Hematopoietic multipotent progenitor cell treated with erythropoietin and hydrocortisone succinate and interleukin-3 and kit ligand, for 6 days (in vitro differentiated cells): ENCODE data around the gene GLTP.
"Not testable (repeated sequence)": the region's sequence is repeated elsewhere in the genome, so short reads cannot be mapped to it uniquely, and the experiment has no call there.

Source experiments
- DNase-seq: peaks from one replicate; pipeline ENCODE4 v3.0.0-alpha.2; 2015

Gene GLTP

DNA sequence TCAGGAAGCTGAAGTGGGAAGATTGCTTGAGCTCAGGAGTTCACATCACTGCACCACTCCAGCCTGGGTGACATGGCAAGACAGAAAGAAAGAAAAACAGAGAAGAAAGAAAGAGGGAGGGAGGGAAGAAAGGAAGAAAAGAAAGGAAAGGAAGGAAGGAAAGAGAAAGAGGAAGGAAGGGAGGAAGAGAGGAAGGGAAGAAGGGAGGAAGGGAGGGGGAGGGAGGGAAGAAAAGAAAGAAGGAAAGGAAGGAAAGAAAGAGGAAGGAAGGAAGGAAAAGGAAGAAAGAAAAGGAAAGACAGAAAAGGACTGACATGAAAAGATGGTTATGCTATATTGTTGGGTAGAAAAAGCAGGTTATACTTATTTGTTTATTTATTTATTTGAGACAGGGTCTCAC is 3.9 kb downstream of the GLTP start:
- DNase-seq, result no peak

DNA sequence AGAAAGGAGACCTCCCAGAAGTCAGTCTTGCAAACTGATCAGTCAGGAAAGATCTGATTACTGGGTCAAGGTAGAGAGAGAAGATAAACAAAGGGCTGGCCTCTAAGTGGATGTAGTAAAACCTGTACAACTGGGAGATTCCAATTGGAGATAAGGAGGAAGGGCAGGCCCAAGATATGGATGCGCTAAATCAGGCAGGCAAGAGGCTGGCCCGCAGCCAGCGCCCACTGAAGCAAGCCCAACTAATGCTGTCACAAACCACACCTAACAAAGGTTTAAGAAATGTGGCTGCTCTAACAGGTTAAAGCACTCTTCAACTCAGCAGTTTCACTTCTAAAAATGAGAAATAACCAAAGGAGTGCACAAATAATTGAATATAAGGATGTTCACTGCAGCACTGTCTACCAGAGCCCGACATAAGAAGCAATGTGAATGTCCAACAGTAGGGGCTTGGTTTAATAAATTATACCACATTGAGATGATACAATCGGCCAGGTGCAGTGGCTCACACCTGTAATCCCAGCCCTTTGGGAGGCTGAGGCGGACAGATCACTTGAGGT is 4.7 kb downstream of the GLTP start:
- DNase-seq, result peak; percentile 18

DNA sequence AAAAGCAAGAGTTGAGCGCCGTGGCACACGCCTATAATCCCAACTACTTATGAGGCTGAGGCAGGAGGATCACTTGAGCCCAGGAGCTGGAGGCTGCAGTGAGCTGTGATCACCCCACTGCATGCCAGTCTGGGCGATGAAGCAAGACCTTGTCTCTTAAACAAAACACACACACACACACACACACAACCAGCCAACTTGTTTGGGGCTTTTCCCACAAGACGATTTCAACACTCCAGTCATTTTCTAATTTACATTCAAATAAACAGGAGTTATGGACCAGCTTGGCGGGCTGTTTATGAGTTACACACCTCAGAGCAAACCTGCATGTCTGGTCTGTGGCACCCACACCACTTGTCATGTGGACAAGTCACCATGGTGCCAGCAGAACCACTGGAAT is 6.7 kb downstream of the GLTP start:
- DNase-seq, result no peak

DNA sequence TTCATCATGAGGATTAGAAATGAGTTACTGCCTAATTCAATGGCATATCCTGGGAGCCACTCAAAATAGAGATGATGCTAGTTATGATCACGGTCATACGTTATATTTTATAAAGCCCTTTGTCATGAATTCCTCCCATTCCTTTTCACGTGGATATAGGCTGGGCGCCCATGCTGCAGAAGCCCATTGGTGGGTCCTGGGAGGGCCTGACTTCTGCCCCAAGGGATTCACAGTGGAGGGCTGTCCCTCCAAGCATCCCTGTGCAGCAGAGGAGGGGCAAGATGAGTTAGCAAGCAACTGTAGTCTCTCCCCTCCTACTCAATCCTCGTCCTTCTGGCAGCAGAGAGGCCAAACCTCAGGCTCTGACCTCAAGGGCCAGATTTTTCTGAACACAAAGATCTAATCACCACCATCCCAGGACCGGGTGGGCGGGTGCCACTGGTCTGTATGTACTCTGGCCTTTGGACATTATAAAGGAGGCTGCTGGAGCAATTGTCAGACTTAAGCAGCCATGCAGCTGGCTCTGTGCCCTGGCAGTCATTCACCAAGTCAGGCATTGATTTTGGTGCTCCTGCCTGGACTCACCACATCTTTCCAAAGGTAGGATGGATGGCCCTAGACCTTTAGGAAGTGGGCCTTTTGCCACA is 8.6 kb downstream of the GLTP start:
- no peak for DNase-seq

DNA sequence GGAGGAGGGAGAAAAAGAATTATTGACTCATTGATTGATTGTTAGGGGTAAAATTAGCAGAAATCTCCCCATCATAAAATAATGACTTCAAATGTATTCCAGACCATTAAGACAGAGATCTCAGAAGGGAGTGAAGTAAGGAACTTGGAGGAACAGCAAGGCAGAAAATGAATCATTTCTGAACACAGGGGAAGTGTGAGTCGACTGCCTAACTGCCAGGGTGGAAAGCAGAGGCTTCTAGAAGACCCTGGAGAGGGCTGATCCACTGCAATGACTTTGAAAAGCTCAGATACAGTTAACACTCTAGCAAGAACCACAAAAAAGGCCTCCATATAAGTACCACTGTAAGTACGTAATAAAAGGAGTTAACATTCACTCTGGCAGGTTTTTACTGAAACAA is 9.7 kb downstream of the GLTP start:
- DNase-seq, result no peak

DNA sequence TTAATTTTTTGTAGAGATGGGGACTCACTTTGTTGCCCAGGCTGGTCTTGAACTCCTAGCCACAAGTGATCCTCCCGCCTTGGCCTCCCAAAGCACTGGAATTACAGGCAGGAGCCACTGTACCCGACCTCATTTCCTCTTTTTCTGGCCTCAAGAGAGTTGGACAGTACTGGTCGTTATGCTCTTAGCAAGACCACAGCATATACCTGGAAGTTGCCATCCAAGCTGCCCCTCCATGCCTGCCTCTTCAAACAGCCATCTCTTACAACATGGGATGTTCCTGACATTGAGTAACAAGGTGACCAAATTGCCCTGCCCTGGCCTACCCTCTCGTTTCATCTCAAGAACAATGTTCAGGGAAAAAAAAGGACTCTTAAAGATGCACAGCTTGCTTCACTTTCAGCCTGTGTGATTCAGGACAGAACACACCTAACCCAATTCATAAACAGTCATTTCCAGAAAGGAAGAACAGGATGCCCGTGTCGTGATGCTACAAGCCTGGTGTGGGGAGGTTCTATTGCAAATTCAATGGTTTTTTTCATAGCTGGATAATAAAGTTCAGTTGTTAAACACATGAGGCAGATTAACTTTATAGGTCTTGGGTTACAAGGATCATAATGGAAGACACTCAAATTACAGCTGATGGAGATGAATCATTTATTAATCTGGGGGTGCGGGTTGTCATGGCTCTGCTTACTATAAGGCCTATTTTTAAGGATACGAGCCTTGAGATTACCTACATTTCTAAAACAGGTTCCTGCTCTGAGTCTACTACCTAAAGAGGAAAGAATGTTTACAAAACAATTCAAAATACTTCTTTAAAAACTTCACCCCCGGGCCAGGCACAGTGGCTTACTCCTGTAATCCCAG is 11.9 kb downstream of the GLTP start:
- DNase-seq, result no peak

DNA sequence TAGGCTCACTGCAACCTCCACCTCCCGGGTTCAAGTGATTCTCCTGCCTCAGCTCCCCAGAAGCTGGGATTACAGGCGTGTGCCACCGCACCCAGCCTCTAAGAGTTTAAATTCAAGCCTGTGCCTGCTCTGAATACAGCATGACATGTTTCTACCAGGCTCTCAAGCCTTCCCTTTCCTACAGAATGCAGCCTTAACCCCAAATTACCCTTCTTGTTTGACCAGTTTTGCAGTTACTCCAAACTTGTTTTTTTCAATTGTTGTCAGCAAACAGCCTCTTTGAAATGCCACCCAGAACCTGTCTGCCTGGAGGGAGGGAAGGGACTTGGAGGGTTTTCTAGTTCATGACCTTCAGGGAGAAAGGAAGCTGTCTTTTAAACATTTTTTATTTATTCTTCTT is 15.4 kb downstream of the GLTP start:
- no peak for DNase-seq

DNA sequence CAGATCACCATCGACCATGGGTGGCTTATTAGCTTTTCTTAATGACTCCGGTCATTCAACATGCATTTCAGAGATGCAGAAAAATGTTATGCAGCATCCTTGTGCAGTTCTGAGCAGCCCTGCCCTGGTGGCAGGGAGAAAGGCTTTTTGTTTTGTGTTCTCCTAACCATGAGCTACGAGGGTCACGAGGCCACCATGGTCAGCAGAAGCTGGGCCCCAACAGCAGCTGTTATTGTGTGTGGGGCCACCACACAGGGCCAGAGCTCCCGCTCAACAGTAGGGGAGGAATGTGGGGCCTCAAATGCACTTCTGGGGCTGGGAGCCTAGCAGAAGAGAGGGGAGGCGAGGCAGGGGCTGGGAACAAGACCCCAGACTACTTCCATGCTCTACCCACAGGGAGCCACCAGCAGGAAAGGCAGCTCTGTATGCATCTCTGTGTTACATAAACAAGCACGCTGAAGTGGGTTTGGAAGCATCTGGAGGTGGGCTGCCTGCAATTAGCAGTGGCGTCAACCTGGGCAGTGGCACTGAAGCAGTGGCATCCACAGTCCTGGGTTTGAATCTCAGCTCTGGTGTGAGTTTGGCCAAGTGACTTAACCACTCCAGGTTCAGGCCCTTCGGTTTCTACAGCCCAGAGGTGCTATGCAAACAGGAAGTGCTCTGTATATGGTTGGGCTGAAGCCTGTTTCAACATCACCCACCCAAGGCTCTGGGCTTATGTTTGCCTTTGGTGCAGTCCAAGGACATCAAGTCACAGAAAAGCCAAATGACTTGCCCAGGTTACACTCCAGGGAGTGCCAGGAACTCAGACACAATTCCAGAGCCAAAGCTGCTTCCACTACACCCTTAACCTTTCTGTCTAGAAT is 16.3 kb downstream of the GLTP start:
- DNase-seq, result peak; percentile 48

DNA sequence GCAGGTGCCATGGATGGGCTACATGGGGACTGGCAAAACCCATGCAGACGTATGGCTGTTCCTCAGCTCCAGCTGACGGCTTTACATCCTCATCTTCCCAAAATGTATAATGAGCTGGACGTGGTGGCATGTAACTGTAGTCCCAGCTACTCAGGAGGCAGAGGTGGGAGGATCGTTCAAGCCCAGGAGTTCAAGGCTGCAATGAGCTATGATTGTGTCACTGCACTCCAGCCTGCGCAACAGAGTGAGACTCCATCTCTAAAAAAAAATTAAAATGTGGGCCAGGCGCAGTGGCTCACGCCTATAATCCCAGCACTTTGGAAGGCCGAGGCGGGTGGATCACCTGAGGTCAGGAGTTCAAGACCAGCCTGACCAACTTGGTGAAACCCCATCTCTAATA is 17.9 kb downstream of the GLTP start:
- not testable (repeated sequence) for DNase-seq

DNA sequence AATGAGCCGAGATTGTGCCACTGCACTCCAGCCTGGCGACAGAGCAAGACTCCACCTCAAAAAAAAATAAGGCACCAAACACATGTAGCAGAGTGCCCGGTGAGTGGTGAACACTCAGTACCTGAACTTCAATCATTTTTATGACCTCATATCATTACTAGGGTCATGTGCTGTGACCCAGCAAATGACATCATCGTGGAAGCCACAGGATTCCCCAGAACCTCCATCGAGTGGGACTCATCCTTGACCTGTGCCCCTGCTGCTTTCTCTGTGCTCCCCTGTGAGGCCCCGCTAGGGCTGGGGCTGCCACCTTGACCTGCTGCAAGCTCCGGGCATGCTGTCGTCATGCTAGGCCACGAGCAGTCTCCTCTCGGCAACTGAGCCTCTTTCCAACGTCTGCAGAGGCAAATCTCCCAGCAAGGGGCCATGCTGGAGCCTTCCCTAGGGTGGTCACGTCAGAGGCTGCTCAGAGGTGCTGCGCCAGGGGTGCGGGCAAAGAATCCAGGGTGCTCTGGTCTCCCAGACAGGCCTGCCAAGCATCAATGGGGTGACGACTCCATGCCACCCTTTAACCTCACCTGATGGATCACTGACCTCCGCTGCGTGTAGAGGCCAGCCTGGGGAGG is 18.5 kb downstream of the GLTP start:
- DNase-seq, result no peak

DNA sequence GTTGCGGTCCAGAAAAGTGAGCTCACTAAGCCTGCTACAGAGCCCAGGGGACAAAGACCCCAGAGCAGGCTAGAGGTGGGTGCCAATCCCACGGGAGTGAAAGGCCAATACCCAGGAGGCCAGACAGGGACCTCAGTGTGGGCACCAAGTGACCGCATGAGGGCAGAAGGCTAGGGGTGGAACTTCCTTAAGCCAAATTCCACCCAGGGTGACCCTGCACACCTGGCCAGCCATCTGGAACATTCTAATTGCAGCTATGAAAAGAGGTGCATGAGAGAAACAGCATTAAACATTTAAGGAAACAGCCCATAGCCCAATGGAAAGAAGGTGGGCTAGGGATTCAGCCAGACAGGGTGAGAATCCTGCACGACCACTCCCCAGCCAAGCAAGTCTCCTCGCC is 19.4 kb downstream of the GLTP start:
- no peak for DNase-seq

DNA sequence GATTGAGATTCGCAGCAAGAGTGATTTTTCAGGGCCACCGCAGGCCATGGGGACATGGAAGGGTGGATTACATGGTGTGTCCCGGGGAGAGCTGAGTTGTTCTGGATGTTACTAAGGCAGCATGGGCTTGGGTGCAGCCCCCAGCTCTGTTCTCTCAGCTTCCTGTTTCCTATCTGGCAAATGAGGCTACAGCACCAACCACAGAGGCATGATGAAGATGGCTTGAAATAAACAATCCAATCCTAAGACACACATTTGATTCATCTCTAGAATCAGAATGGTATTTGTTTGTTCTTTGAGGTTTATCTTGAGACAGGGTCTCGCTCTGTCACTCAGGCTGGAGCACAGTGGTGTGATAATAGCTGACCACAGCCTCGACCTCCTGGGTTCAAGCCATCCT is 21.6 kb downstream of the GLTP start:
- no peak for DNase-seq

DNA sequence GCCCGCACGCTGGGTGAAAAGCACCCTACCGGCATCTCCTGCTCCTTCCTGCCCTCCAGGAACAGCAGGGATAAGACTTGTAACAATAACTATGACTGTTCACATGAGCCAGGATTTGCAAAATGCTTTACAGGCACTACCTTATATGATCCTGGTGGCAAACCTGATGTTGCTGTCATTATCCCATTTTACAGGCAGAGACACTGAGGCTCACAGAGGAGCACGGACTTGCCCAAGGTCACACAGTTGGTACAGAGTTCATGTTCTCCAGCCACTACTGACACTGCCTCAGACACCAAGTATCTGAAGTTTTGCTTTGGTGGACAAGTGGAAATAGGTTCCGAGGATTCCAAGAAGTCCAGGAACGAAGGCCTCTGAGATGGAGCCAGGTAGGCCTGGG is 22.6 kb downstream of the GLTP start:
- no peak for DNase-seq

DNA sequence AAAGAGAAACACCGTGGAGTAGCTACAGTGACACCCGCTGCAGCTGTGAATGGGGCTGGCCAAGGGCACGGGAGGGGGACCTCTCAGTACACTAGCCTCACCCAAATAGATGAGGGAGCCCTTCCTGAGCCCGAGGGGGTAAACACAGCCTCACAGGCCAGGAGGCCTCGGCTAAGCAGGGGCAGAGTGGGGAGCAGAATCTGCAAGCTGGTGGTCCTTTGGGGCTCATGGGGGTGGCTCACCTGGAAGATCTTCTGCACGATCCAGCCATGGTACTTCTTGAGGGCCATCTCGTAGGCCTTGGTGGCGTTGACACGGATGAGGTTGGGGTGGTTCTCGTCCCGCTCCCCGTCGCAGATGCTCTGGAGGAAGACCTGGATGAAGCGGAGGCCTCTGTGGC is 25.0 kb downstream of the GLTP start:
- DNase-seq, result no peak

DNA sequence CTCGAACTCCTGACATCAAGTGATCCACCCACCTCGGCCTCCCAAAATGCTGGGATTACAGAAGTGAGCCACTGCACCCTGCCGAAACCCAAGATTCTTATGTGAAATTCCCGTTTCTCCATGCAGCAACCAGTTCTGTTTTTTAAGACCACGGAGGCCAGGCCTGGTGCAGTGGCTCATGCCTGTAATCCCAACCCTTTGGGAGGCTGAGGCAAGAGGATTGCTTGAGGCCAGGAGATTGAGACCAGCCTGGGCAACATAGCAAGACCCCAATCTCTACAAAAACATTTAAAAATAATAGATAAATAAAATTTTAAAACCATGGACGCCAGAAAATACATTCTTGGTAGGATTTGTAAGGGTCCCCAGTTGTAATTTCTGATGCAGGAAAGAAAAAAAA is 29.8 kb downstream of the GLTP start:
- not testable (repeated sequence) for DNase-seq

DNA sequence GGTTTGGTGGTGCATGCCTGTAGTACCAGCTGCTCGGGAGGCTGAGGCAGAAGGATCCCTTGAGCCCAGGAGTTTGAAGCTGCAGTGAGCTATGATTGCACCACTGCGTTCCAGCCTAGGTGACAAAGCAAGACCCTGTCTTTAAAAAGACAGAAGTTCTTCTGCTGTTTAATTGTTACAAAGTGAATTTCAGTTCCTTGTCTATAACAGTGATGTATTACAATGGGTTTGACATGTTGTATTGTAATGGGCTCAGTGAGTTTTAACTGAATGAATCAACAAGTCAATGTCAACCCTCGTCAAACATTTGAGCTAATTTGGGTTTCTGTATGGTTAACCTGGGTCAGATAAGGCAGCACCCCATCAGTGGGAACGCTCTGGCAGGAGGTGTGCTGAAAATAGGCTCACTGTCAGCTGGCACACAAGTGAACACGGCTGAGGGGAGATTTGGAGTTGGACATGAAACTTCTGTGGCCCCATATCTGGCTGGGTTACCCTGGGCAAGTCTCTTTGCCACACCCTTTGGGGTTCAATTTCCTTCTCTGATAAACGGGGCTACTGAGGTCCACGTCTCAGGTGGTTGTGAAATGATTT is 33.1 kb downstream of the GLTP start:
- peak; percentile 58 for DNase-seq

DNA sequence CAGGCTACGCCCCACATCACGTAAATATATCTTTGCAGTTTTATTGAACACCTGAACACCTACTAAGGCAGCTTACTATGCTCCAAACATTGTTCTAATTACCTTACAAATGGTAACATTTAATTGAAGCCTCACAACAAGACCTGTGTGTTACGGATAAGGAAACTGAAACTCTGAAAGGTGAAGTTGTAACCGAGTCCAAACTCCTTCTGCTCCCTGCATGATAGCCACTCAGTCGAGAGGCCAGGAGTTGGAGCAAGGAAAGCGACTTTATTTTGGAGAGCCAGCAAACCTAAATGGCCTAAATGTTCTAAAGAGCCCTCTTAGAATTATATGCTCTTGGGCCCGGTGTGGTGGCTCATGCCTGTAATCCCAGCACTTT is 34.5 kb downstream of the GLTP start:
- no peak for DNase-seq

DNA sequence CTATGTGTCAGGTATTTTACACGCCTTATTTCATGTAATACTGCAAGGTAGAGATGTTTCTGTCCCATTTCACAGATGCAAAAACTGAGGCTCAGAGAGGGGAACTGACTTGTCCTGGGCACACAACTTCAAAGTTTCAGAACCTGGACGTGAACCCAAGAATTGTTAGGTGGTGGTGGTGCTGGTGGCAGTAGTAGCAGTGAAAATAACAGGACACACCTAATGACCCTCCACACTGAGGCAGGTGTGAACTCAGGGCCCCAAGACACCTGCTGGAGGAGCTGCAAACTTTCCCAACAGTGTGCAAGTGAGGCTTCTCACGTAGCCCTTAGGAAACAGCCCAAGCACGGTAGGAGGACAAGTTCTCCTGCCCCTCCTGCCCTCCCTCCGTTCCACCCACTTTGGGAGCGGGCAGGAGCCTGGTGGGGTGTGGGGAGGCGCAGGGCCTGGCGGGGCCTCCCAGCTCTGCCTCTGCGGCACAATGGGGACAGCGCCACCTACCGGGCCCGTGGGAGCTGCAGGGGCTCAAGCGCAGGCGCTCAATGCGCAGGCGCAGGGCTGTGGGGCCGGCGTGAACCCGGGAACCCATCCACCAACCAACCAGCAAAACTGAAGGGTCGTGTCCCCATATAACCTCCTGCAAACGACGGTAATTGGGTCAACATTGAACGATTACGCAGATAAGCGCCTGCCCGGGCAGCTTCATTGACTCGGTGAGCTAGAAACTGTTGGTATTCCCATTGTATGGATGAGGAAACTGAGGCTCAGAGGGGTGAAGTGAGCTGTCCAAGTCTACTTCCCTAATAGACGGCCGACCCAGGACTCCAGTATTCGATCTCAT is 35.1 kb downstream of the GLTP start:
- peak; percentile 93 for DNase-seq

DNA sequence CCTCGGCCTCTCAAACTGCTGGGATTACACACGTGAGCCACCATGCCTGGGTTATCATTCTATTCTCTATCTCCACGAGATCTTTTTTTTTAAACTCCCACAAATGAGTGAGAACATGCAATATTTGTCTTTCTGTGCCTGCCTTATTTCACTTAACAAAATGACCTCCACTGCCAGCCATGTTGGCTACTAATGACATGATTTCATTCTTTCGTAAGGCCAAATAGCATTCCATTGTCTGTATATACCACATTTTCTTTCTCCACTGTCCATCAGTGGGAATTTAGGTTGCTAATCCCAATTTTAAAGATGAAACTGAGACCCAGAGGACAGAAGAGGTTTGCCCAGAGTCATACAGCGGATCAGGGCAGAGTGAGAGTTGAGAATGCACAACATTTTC is 36.2 kb downstream of the GLTP start:
- DNase-seq, result no peak

DNA sequence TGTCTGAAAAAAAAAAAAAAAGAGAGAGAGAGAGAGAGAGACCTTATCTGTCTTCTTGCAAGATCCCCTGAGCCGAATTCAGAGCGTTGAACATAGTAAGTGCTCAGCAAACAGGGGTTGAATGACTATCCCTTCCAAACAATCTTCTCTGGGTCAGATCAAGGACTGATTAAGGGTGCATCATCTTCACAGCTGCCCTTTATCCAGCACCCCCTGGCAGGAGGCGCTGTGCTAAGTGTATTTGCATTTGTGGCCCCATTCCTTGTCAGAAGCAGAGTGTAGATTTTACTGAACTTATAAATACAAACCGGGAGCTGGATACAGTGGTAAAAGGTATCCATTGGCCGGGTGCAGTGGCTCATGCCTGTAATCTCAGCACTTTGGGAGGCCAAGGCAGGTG is 38.3 kb downstream of the GLTP start:
- DNase-seq, result no peak

DNA sequence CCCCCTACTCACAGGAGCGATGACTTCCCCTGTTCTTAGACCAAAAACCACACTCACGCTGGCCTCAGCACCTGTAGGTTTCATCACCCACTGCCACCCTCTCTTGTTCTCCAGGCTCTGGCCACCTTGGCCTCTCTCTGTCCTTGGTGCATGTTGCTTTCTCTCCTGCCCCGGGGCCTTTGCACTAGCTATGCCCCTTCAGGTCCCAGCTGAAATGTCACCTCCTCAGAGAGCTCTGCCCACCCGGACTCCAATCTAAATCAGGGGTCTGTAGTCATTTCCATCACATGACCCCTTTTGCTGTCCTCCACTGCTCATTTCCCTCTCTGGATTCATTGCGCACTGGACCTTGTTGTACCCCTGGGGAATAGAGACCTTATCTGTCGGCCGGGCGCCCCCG is 39.0 kb downstream of the GLTP start:
- no peak for DNase-seq
